ENCODE measurements around the gene MTHFS. TPM values are rescaled to one million over a fixed set of nuclear protein-coding genes. Genes with fewer than 3 reads are reported as not detected.

MTHFS gene
- total RNA-seq, 4 donors from 2014 or later, result 19.4 to 41.3 (median 36.8) TPM

Small RNA genes within 50 kb of the gene (small RNA-seq; reads per million reads assigned to genes)
- not detected for gene RNU6-667P

Other genes with a start within 250 kb of the MTHFS start
- 10 to 100 TPM in 1 of 4 donors, 1 to 10 TPM in 2, not detected in 1; 4.8 to 53.5 (median 9.3) TPM for gene BCL2A1, start 74.2 kb upstream of the MTHFS start, total RNA-seq
- gene ZFAND6, start 162.7 kb upstream of the MTHFS start, total RNA-seq, result 100 to 1,000 TPM; 107 to 155 (median 140) TPM

Data from subcutaneous adipose tissue (tissue), 4 donors.